HK-2 (cell line): ENCODE results near the gene GRB10.

Experiments used
- DNase-seq: peaks from one replicate; pipeline ENCODE4 v3.0.0-alpha.2; 2018; ENCODE audit not compliant: unreplicated experiment

Gene GRB10

GRCh38 chr7:50669890-50670289 is 112.8 kb downstream of the GRB10 start:
- no peak for DNase-seq

- no peak for DNase-seq
Observed at GRCh38 chr7:50667789-50668226, 114.9 kb downstream of the GRB10 start.

- DNase-seq: no peak
Observed at GRCh38 chr7:50667338-50667737, 115.4 kb downstream of the GRB10 start.

GRCh38 chr7:50666124-50666496 is 116.6 kb downstream of the GRB10 start:
- no peak for DNase-seq

- no peak for DNase-seq
Observed at GRCh38 chr7:50665403-50666123, 117.1 kb downstream of the GRB10 start.

- DNase-seq: no peak
Observed at GRCh38 chr7:50664937-50665336, 117.8 kb downstream of the GRB10 start.

GRCh38 chr7:50664461-50664922 is 118.2 kb downstream of the GRB10 start:
- peak; percentile 71 for DNase-seq

GRCh38 chr7:50663396-50664102 is 119.1 kb downstream of the GRB10 start:
- no peak for DNase-seq

- DNase-seq: no peak
Observed at GRCh38 chr7:50662996-50663395, 119.7 kb downstream of the GRB10 start.

GRCh38 chr7:50662041-50662694 is 120.5 kb downstream of the GRB10 start:
- DNase-seq: no peak

- DNase-seq: no peak
Observed at GRCh38 chr7:50661345-50662040, 121.2 kb downstream of the GRB10 start.

GRCh38 chr7:50660830-50661175 is 121.9 kb downstream of the GRB10 start:
- no peak for DNase-seq

GRCh38 chr7:50660040-50660829 is 122.5 kb downstream of the GRB10 start:
- DNase-seq: no peak

- no peak for DNase-seq
Observed at GRCh38 chr7:50659329-50659965, 123.2 kb downstream of the GRB10 start.

GRCh38 chr7:50658696-50659095 is 124.0 kb downstream of the GRB10 start:
- DNase-seq: no peak

- no peak for DNase-seq
Observed at GRCh38 chr7:50657912-50658311, 124.8 kb downstream of the GRB10 start.

GRCh38 chr7:50657341-50657873 is 125.3 kb downstream of the GRB10 start:
- DNase-seq: no peak

GRCh38 chr7:50656141-50656895 is 126.4 kb downstream of the GRB10 start:
- DNase-seq: no peak

- DNase-seq: no peak
Observed at GRCh38 chr7:50655490-50655889, 127.2 kb downstream of the GRB10 start.

- no peak for DNase-seq
Observed at GRCh38 chr7:50655020-50655419, 127.7 kb downstream of the GRB10 start.
